HG02852 (cell line): ENCODE data around the gene RGL2.

ENCODE experiments used
- ATAC-seq: cut with Tn5 transposase; IDR thresholded peaks from one replicate; pipeline ENCODE4 v1.9.1; 2021; ENCODE audit warnings: mild to moderate bottlenecking, moderate library complexity; ENCODE audit not compliant: unreplicated experiment

The RGL2 gene

GRCh38 chr6:33317669-33318425, 19.1 kb upstream of the RGL2 start, which contains the start of gene ZBTB22:
TSS of gene ZBTB22 (minus strand) at chr6:33317744. CDS start at chr6:33316916, 828 bp downstream.
- peak; percentile 36 for ATAC-seq

- ATAC-seq = no peak
Observed at GRCh38 chr6:33317419-33317668, 18.6 kb upstream of the RGL2 start.

- ATAC-seq = no peak
Observed at GRCh38 chr6:33316603-33317418, 18.1 kb upstream of the RGL2 start.

GRCh38 chr6:33315793-33316602, 17.3 kb upstream of the RGL2 start:
- ATAC-seq = no peak

GRCh38 chr6:33314943-33315792, 16.4 kb upstream of the RGL2 start:
- no peak for ATAC-seq

- no peak for ATAC-seq
Observed at GRCh38 chr6:33314515-33314942, 15.8 kb upstream of the RGL2 start.

GRCh38 chr6:33313709-33314514, 15.2 kb upstream of the RGL2 start, which contains the start of gene TAPBP:
TSS of gene TAPBP (minus strand) at chr6:33314078. CDS start at chr6:33314041, 37 bp downstream.
- peak; percentile 37 for ATAC-seq

GRCh38 chr6:33313105-33313708, 14.5 kb upstream of the RGL2 start:
- ATAC-seq = peak; percentile 8

- ATAC-seq = no peak
Observed at GRCh38 chr6:33312361-33313104, 13.8 kb upstream of the RGL2 start.

- ATAC-seq = no peak
Observed at GRCh38 chr6:33306356-33306755, 7.6 kb upstream of the RGL2 start.

GRCh38 chr6:33305052-33305451, 6.3 kb upstream of the RGL2 start:
- no peak for ATAC-seq

GRCh38 chr6:33304216-33304615, 5.5 kb upstream of the RGL2 start:
- ATAC-seq = no peak

- ATAC-seq = no peak
Observed at GRCh38 chr6:33301877-33302276, 3.1 kb upstream of the RGL2 start.

GRCh38 chr6:33299237-33299944, 649 bp upstream of the RGL2 start:
- ATAC-seq = peak; percentile 65

GRCh38 chr6:33297956-33298772, 578 bp downstream of the RGL2 start:
- ATAC-seq = peak; percentile 13

- ATAC-seq = no peak
Observed at GRCh38 chr6:33297406-33297955, 1.3 kb downstream of the RGL2 start.
